K562 (cell line): ENCODE data around the gene ZNF471. TPM values are rescaled to one million over a fixed set of nuclear protein-coding genes. Genes with fewer than 3 reads are reported as not detected.

ENCODE experiments used
- ATAC-seq: fragments of 200-7000 bp; cut with Tn5 transposase; 3 replicates; pipeline ENCODE4 v1.9.1; 2020; ENCODE audit warnings: moderate library complexity
- BruUV-seq: library from RNA; stranded (reverse); fragments of 400-500 nt; replicated peaks from 2 replicates; lab custom pipeline; 2021; lab: Mats Ljungman, UMichigan
- CTCF ChIA-PET: fragments of 300-600 bp; formaldehyde crosslinking; extraction: SDS; loops from one replicate; lab custom pipeline; 2021; ENCODE audit warnings: low intra/inter-chr PET ratio; lab: Yijun Ruan, JAX
- POLR2A ChIA-PET: fragments of 300-600, 350-650 bp; sonication (Branson Sonifier 250); formaldehyde crosslinking; extraction: SDS; loops from one replicate; lab custom pipeline; 2021; ENCODE audit warnings: antibody characterized with exemption, inconsistent platforms; lab: Yijun Ruan, JAX
- DNase-seq, 4 experiments: peaks; one replicate each; pipeline versions ENCODE4 v3.0.0 to v3.0.0-alpha.2; 2011 to 2018; ENCODE audit warnings: low spot score in 3 of 4, mixed read lengths in 3 of 4; ENCODE audit errors: extremely low read depth in 1 of 4
- FAIRE-seq: peaks from 2 replicates; lab custom pipeline; 2011; peaks lifted over from hg19 to GRCh38; lab: Jason Lieb, UNC
- H2AFZ ChIP-seq: 2 replicates; pipeline ENCODE4 v1.6.0; 2011; ENCODE audit warnings: low read depth, low read length, control low read depth, inconsistent platforms
- H3K27ac ChIP-seq: fragments of 200-600 bp; 3 replicates; pipeline ENCODE4 v1.8.0; 2011; ENCODE audit warnings: low read depth, mild to moderate bottlenecking, control low read depth, inconsistent platforms, low read length, moderate library complexity, mixed read lengths; ENCODE audit errors: extremely low read depth
- H3K27me3 ChIP-seq, 2 experiments: fragments of 300-600 bp in 1 of 2; 2 replicates in 1 of 2; 3 replicates in 1 of 2; pipeline versions ENCODE4 v1.6.0 to v1.8.0; 2011; ENCODE audit warnings: inconsistent platforms in 2 of 2, low read length in 2 of 2, mild to moderate bottlenecking in 1 of 2, mixed read lengths in 1 of 2, moderate library complexity in 1 of 2; ENCODE audit not compliant: control insufficient read depth in 2 of 2, insufficient read depth in 2 of 2
- H3K36me3 ChIP-seq: fragments of 300-600 bp; 3 replicates; pipeline ENCODE4 v1.8.0; 2011; ENCODE audit warnings: mild to moderate bottlenecking, low read length, inconsistent platforms; ENCODE audit not compliant: control insufficient read depth, insufficient read depth
- H3K4me1 ChIP-seq, 2 experiments: fragments of 200-600 bp in 1 of 2; replicated peaks in 1 of 2; 2 replicates in 1 of 2; 3 replicates in 1 of 2; pipeline versions ENCODE4 v1.5.1 to v1.8.0; 2011; ENCODE audit warnings: inconsistent platforms in 2 of 2, low read length in 2 of 2, mild to moderate bottlenecking in 1 of 2, mixed read lengths in 1 of 2, moderate library complexity in 1 of 2; ENCODE audit not compliant: control insufficient read depth in 2 of 2, insufficient read depth in 2 of 2
- H3K4me2 ChIP-seq: 2 replicates; pipeline ENCODE4 v1.6.1; 2011; ENCODE audit warnings: low read length, control low read depth, inconsistent platforms, mixed read lengths; ENCODE audit not compliant: insufficient read depth
- H3K4me3 ChIP-seq: fragments of 200-600 bp; sonication (generic), shearing (Covaris generic); 2 replicates; pipeline ENCODE4 v1.5.1; 2016; ENCODE audit warnings: control low read depth, inconsistent platforms
- H3K79me2 ChIP-seq: fragments of 200-600 bp; 3 replicates; pipeline ENCODE4 v1.8.0; 2011; ENCODE audit warnings: low read length, inconsistent platforms; ENCODE audit not compliant: control insufficient read depth, insufficient read depth
- H3K9ac ChIP-seq, 2 experiments: 2 replicates each; pipeline versions ENCODE4 v1.6.0 to v1.6.1; 2011; ENCODE audit warnings: low read depth in 2 of 2, low read length in 2 of 2, control low read depth in 1 of 2, inconsistent platforms in 1 of 2, mild to moderate bottlenecking in 1 of 2, mixed read lengths in 1 of 2; ENCODE audit not compliant: insufficient read depth in 1 of 2
- H3K9me1 ChIP-seq: one replicate; pipeline ENCODE4 v1.6.0; 2011; ENCODE audit warnings: inconsistent platforms, mild to moderate bottlenecking, low read length, moderate library complexity; ENCODE audit not compliant: control insufficient read depth, insufficient read depth
- H3K9me3 ChIP-seq: replicated peaks from 2 replicates; pipeline ENCODE4 v1.5.1; 2011; ENCODE audit warnings: low read depth, low read length, inconsistent platforms; ENCODE audit not compliant: control insufficient read depth, insufficient read depth
- H4K20me1 ChIP-seq: replicated peaks from 2 replicates; pipeline ENCODE4 v1.6.1; 2011; ENCODE audit warnings: low read length, inconsistent platforms, mixed read lengths; ENCODE audit not compliant: control insufficient read depth, insufficient read depth
- HEY1 ChIP-seq: fragments of 250-450 bp; sonication (Bioruptor Pico); IDR thresholded peaks from 2 replicates; pipeline ENCODE4 v1.5.0; 2020; ENCODE audit warnings: mild to moderate bottlenecking, moderate library complexity, borderline replicate concordance
- MAFG ChIP-seq: fragments of 450-650 bp; conservative IDR thresholded peaks from 2 replicates; pipeline ENCODE4 v1.6.1; 2016; ENCODE audit warnings: missing genetic modification characterization, missing compliant biosample characterization
- PHTF2 ChIP-seq: fragments of 250-450 bp; sonication (Bioruptor Pico); IDR thresholded peaks from 2 replicates; pipeline ENCODE4 v1.5.0; 2021; ENCODE audit warnings: mild to moderate bottlenecking
- POLR2AphosphoS2 ChIP-seq: IDR thresholded peaks from 2 replicates; pipeline ENCODE4 v1.6.1; 2012; ENCODE audit warnings: low read length, improper control_type of control experiment
- RBM17 ChIP-seq: fragments of 200-400 bp; formaldehyde crosslinking; IDR thresholded peaks from 2 replicates; pipeline ENCODE4 v1.6.1; 2017; ENCODE audit warnings: low read depth, mild to moderate bottlenecking, low read length, borderline replicate concordance
- ZNF316 ChIP-seq: fragments of 450-650 bp; IDR thresholded peaks from 2 replicates; pipeline ENCODE4 v1.6.1; 2016
- WGBS: fragments of 100-300 bp; shearing (Covaris generic); methylation state at CpG from one replicate; pipeline ENCODE4 v1.1.6; 2016; ENCODE audit warnings: low coverage, mixed read lengths; ENCODE audit not compliant: insufficient coverage; ENCODE audit errors: missing lambda C conversion rate; 5-methylcytosine and 5-hydroxymethylcytosine counted together
- in situ Hi-C: fragments of 300-500 bp; cut with MboI; formaldehyde crosslinking; loops from 4 replicates; pipeline ENCODE4 v1.15.0; 2018; ENCODE audit warnings: inconsistent platforms, mixed read lengths
- intact Hi-C: fragments of 100-400 bp; cut with micrococcal nuclease; formaldehyde crosslinking; loops from 2 replicates; pipeline ENCODE4 v1.14.2; 2022
- polyA plus RNA-seq, 8 experiments: library from polyadenylated mRNA; depleted of rRNA in 4 of 8; stranded (reverse) in 5 of 8; unstranded in 3 of 8; fragments of >200 nt; fragmentation: Nextera tagmentation in 2 of 8; fragmentation: Illumina TruSeq in 1 of 8; extraction: Ambion mirVana in 2 of 8; extraction: Trizol in 1 of 8; gene quantifications; 2 replicates each; pipeline versions ENCODE4 v1.2.1 to v1.2.3, GENCODE V29; 2011 to 2014; ENCODE audit warnings: inconsistent platforms in 1 of 8, missing spikeins in 1 of 8
- total RNA-seq, 7 experiments: library from RNA; depleted of rRNA in 6 of 7; stranded (reverse); fragments of >200 nt in 6 of 7; fragmentation: Illumina TruSeq in 2 of 7; extraction: Trizol in 2 of 7; gene quantifications; 2 replicates each; pipeline versions ENCODE4 v1.2.1 to v1.2.3, GENCODE V29; 2011 to 2021; ENCODE audit warnings: low replicate concordance in 1 of 7
- TF ChIP-seq, protein P1 (sequence below): fragments of 250-450 bp; sonication (Bioruptor Pico); IDR thresholded peaks from 2 replicates; pipeline ENCODE4 v1.8.0; 2021; ENCODE audit warnings: moderate library complexity, mild to moderate bottlenecking, inconsistent platforms

Gene ZNF471
- total and polyA plus RNA-seq, 9 of the 15 experiments (the other 6 are each of a cell fraction or from before 2014, with no cell fraction given): not detected

DNA sequence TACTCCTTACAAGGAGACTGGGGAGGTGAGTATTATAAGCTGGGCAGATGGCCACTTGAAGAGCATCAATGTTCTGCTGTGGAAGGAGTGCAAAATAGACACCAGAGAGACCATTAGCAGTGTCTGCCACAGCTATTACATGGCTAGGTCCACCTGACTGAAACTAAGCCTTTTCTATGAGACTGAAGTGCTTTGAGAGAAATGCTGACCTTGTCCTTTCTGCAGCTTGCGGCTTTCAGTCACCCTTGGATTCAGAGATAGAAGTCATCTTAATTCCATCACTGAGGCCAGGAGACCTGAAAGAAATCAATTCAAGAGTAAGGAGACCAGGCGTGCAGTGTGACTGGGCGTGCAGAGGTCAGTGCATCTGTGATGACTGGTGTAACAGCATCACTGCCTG, 29.8 kb downstream of the ZNF471 start:
- BruUV-seq: no TSS peak
- no peak for FAIRE-seq

More for the DNA sequence above, 29.8 kb downstream of the ZNF471 start:
- H2AFZ ChIP-seq: no peak overlapping the region
- no peak overlapping the region for H3K4me3 ChIP-seq
- H3K4me2 ChIP-seq: no peak overlapping the region
- no peaks in the 10 kb centered on the region for H3K79me2 ChIP-seq
- ChIA-PET CTCF (no interaction called here), POLR2A (no interaction called here)
- H3K4me1 ChIP-seq: peaks cover 0 to 3% of the 10 kb centered on the region in 2 experiments; a peak in 1 of 5 replicates
- in situ Hi-C loops (no loop called here), intact Hi-C loops (no loop called here)
- H4K20me1 ChIP-seq: no peaks in the 10 kb centered on the region
- no peaks in the 10 kb centered on the region for H3K9me3 ChIP-seq
- H3K9me1 ChIP-seq: no peaks in the 10 kb centered on the region
- 3% methylated on average over 3 of the region's 3 CpGs for WGBS
- DNase-seq: no peak
- H3K27ac ChIP-seq: no peak overlapping the region
- H3K27me3 ChIP-seq: no peaks in the 10 kb centered on the region
- ATAC-seq: no peak
- no peak overlapping the region for H3K9ac ChIP-seq
- no peaks in the 10 kb centered on the region for H3K36me3 ChIP-seq
- TF ChIP-seq RBM17 (no peak), POLR2AphosphoS2 (no peak), PHTF2 (CRISPR knock-in tag) (no peak), ZNF316 (peak; percentile 4; the same call in 1 of the 2 replicates), MAFG (no peak), HEY1 (no peak)
- TF ChIP-seq, protein P1, sequence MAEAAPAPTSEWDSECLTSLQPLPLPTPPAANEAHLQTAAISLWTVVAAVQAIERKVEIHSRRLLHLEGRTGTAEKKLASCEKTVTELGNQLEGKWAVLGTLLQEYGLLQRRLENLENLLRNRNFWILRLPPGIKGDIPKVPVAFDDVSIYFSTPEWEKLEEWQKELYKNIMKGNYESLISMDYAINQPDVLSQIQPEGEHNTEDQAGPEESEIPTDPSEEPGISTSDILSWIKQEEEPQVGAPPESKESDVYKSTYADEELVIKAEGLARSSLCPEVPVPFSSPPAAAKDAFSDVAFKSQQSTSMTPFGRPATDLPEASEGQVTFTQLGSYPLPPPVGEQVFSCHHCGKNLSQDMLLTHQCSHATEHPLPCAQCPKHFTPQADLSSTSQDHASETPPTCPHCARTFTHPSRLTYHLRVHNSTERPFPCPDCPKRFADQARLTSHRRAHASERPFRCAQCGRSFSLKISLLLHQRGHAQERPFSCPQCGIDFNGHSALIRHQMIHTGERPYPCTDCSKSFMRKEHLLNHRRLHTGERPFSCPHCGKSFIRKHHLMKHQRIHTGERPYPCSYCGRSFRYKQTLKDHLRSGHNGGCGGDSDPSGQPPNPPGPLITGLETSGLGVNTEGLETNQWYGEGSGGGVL (CRISPR knock-in tag): no peak
